HG03097 (cell line): Measurements from ENCODE around the gene SERPINB1.
"Not testable (repeated sequence)": the region's sequence is repeated elsewhere in the genome, so short reads cannot be mapped to it uniquely, and the experiment has no call there.

Experiments
- ATAC-seq: cut with Tn5 transposase; IDR thresholded peaks from one replicate; pipeline ENCODE4 v1.9.1; 2021; ENCODE audit not compliant: unreplicated experiment, low FRiP score

SERPINB1 gene

GRCh38 chr6:2841264-2842138 lies at the start of gene SERPINB1:
SERPINB1 (minus strand) TSS chr6:2841863; CDS start chr6:2840586, 1,277 bp downstream.
- ATAC-seq, result peak; percentile 59

DNA sequence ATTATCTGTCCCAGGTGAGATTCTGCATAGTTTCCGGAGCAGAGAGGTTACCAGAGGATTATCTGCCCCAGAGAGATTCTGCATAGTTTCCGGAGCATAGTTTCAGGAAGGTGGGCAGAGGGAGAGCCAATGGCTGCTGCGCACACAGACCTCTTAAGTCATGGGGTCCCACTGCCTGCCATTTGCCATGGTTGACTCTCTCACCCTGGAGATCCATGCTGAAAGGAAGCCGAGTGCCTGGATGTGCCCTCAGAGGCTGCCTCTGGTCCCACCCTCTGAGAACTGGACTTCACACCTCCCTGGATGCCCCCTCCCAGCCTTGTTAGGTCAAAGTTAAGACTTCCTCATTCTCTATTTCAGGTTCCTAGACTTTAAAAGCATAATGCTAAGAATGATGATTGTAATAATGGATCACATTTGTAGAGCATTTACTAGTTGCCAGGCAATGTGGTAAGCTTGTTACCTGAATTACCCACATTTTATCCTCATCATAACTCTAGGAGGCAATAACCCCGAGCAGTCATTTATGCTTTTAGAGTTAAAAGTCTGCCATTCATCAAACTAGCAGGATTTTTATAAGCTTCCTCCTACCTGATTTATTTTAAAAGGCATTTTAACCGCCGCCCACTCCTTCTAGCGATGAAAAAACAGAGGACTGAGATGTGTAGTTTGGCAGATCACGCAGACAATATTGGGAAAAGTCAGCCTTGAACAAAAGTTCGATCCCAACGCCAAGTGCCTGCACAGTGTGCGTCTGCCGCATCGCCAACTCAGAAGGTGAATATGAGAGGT lies 49.5 kb upstream of the SERPINB1 start:
- no peak for ATAC-seq

GRCh38 chr6:2885967-2886735 lies 44.5 kb upstream of the SERPINB1 start:
- ATAC-seq, result no peak

DNA sequence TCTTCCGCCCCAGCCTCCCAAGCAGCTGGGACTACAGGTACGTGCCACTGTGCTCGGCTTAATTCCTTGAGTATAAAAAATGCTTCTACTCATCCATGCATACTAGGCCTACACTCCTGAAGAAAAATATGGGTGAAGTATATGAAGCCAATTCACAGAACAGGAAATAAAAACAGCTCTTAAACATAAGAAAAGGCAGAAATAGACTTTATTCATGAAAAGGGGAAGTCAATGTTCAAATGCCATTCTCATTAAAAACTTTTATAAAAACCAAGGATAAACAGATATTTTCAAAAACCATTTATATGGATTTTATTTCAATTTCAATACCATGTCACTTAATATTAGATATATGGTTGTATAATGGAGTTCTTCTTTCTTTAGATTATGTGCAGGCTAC lies 43.1 kb upstream of the SERPINB1 start:
- ATAC-seq, result no peak

- no peak for ATAC-seq
Observed at GRCh38 chr6:2883673-2884072, 42.0 kb upstream of the SERPINB1 start.

DNA sequence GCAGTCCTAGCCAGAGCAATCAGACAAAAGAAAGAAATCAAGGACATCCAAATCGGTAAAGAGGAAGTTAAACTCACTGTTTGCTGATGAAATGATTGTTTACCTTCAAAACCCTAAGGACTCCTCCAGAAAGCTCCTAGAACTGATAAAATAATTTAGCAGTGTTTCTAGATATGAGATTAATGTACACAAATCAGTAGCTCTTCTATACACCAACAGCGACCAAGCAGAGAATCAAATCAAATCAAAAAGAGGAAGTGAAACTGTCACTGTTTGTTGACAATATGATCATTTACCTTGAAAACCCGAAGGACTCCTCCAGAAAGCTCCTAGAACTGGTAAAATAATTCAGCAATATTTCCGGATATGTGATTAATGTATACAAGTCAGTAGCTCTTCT lies 39.8 kb upstream of the SERPINB1 start:
- ATAC-seq, result peak; percentile 46

GRCh38 chr6:2880156-2880555 lies 38.5 kb upstream of the SERPINB1 start:
- not testable (repeated sequence) for ATAC-seq

GRCh38 chr6:2877960-2878359 lies 36.3 kb upstream of the SERPINB1 start:
- ATAC-seq, result no peak

- ATAC-seq, result no peak
Observed at GRCh38 chr6:2877057-2877882, 35.6 kb upstream of the SERPINB1 start.

GRCh38 chr6:2876210-2877056 lies 34.8 kb upstream of the SERPINB1 start:
- peak; percentile 35 for ATAC-seq

DNA sequence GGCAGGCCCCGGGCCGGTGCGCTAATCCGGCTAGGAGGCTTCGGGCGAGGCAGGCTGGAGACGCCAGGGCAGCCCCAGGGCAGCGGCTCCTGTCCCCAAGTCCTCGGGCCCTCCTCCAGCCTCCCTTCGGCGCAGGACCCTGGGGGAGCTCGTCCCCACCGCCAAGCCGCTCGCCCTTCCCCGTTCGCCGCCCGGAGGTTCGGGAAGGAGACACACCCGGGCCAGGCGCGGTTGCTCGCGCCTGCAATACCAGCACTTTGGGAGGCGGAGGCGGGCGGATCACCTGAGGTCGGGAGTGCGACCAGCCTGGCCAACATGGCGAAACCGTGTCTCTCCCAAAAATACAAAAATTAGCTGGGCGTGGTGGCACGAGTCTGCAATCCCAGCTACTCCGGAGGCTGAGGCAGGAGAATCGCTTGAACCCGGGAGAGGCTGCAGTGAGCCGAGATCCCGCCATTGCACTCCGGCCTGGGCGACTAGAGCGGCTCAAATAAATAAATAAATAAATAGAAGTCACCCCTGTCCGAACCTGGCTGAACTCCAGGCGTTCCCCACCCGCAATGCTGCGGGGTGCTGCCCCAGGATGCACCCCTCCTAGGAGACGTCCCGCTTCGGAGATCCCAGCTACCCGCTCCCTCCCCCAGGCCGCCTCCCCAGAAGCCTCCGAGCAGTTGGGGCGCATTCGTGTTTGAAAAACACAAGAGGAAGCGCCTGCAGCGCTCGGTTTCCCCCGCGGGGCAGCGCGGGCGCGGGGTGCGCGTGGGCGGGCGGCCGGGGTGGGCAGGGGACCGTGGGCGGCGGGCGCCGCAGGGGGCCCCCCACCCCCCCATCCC lies 33.9 kb upstream of the SERPINB1 start:
- no peak for ATAC-seq

DNA sequence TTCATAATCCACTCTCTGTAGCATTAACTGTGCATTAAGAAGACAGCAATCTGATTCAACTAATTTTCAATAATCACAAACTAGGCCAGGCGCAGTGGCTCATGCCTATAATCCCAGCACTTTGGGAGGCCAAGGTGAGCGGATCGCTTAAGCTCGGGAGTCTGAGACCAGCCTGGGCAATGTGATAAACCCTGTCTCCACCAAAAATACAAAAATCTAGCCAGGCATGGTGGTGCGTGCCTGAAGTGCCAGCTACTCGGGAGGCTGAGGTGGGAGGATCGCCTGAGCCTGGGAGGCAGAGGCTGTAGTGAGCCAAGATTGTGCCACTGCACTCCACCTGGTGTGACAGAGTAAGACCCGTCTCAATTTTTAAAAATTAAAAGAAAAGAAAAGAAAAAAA lies 32.0 kb upstream of the SERPINB1 start:
- ATAC-seq, result no peak

DNA sequence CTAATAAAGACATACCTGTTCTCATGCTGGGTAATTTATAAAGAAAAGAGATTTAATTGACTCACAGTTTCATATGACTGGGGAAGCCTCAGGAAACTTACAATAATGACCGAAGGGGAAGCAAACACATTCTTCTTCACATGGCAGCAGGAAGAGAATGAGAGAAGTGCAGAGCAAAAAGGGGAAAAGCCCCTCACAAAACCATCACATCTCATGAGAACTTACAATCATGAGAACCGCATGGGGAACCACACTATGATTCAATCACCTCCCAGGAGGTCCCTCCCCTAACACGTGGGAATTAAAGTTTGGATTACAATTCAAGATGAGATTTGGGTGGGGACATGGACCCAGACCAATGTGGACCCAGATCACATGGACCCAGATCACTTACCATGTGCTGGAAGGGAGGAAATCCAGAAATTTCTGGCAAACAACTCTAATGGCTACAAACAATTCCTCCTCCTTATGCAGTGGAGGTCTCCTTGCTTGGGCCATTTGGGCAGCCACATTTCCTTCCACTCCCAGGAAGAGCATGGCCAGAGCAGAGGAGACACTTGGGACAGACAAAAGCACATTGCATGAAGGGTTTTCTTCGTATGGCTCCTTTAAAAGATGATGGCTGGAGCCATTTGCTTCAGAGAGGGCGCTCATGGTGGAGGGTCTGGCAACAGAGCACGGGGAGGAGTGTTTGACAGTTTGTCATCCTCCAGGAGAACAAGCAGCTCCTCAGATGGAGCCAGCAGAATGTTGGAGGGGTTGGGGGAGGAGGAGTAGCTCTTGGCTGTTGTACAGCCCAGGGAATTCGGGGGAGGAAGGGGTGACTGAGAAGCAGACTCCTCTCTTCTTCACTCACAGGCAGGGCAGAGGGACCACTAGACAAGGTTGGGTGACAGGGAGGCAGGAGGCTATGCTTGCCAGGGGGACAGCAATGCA lies 31.0 kb upstream of the SERPINB1 start:
- no peak for ATAC-seq

DNA sequence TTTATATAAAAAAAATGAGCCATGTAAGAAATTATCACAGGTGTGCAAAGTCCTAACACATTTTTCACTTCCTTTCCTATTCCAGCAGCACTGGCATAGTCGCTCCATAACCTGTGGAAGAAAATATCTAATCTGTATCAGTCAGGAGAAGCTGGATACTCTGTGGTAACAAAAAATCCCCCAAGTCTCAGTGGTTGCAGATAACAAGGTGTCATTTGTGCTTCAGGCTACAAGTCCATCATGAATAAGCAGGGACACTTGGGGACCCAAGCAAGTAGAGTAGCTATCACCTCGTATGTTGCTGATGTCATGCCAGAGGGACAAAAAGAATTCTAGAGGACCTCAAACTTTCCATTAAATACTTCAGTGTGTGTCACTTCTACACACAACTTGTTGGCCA lies 30.3 kb upstream of the SERPINB1 start:
- ATAC-seq, result no peak

DNA sequence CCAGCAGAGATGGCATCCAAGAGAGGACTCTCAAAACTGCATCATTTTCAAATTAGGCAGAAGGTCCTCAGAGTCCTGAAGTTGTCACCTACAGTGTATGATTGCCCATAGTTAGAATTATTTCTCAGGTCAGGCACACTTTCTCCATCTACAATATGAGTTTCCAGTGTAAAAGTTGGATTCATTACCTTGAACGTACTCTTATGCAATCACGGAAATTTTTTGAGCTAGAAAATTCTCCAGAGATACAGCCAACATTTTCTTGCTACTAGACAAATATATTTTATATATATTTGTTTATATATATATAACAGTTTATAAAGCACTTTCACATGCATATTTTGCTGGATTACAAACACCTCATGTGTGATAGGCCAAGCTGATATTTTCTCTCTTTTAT lies 29.4 kb upstream of the SERPINB1 start:
- ATAC-seq, result no peak

- ATAC-seq, result no peak
Observed at GRCh38 chr6:2870046-2870636, 28.5 kb upstream of the SERPINB1 start.

DNA sequence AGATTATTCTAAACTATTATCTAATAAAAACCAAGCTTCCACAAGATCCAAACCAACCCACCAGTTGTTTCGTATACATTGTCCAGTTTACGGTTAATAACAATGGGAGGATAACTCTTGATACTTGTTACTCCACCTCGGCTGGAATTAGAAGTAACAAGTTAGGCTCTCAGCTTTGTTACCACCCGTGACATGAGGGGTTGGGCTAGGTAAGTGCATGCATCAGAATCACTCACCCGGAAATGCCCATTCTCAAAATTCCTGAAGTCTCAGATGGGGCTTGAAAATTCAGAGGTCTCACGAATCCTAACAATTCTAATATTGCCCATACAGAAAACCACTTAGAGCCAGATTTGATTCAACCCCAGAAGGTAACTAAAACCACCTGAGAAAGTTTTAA lies 27.0 kb upstream of the SERPINB1 start:
- no peak for ATAC-seq
